ENCODE results near the gene LMOD1.

LMOD1 gene

GRCh38 chr1:201851949-201852348 lies 94.4 kb downstream of the LMOD1 start:
- DNase-seq, result no peak

DNA sequence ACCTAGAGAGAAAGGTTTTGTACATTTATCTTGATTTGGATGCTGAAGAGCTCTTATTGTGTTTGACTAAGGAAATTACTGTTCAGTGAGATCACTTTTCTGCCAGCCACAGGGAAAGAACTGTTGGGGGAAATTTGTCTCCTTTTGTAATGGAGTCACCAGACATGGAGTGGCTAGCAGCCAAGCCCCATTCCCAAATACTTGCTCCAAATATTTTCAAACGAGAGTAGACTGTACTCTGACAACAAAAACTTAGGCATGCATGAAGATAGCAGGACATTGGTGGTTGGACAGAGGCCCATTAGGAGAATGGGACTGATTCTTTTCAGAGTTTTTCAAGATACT lies 96.3 kb downstream of the LMOD1 start:
- DNase-seq, result no peak

- DNase-seq, result no peak
These were observed 96.8 kb downstream of the LMOD1 start for GRCh38 chr1:201849372-201850052.

- no peak for DNase-seq
These were observed 98.1 kb downstream of the LMOD1 start for GRCh38 chr1:201848230-201848629.

- DNase-seq, result no peak
These were observed 99.2 kb downstream of the LMOD1 start for GRCh38 chr1:201847150-201847549.
